Measurements from ENCODE around the gene DDX47.
A peak's percentile ranks its signal among the peaks of the same experiment; 100 is the strongest.

The DDX47 gene

GRCh38 chr12:12813120-12814101 lies at the start of gene DDX47:
Gene DDX47 (plus strand): TSS chr12:12813346. CDS start chr12:12813368, 22 bp downstream.
- DNase-seq, result peak; percentile 91

- DNase-seq, result no peak
These were observed 48.3 kb upstream of the DDX47 start for GRCh38 chr12:12764824-12765223.

- no peak for DNase-seq
These were observed 42.9 kb upstream of the DDX47 start for GRCh38 chr12:12770262-12770661.

DNA sequence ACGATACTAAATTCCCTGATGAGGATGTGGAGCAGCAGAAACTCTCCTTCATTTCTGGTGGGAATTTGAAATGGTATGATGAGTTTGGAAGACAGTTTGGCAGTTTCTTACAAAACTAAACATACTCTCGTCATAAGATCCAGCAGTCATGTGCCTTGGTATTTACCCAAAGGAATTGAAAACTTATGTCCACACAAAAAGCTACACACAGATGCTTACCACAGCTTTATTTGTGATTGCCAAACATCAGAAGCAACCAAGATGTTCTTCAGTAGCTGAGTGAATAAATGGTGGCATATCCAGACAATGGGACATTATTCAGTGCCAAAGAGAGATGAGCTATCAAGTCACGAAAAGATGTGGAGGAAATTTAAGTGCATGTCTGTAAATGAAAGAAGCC lies 38.4 kb upstream of the DDX47 start:
- DNase-seq, result no peak

- no peak for DNase-seq
These were observed 36.9 kb upstream of the DDX47 start for GRCh38 chr12:12776261-12776660.

- DNase-seq, result no peak
These were observed 36.1 kb upstream of the DDX47 start for GRCh38 chr12:12777092-12777491.

DNA sequence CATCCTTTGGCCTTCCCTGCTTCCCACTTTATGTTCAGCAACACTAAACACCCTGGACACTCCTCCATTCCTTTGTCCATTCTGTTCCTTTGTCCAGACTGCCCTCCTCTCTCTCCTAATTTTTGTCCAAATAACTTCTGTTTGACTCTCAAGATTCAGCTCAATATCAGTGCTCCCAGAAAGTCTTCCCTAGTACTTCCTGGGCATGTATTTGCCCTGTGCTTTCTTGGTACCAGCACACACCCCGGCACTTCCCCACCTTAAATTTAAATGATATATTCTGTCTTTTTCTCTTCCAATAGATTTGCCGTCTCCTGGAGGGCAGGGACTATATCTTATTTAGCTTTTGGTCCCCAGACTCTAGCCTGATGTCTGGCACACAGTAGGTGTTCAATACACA lies 34.1 kb upstream of the DDX47 start:
- DNase-seq, result no peak

- peak; percentile 83 for DNase-seq
These were observed 33.6 kb upstream of the DDX47 start for GRCh38 chr12:12779529-12779928.

- DNase-seq, result no peak
These were observed 29.0 kb upstream of the DDX47 start for GRCh38 chr12:12784116-12784515.

GRCh38 chr12:12784911-12785814 lies 28.0 kb upstream of the DDX47 start, which contains the start of gene APOLD1:
Gene APOLD1 (plus strand): TSS chr12:12785659. CDS start chr12:12785692, 33 bp downstream.
- peak; percentile 41 for DNase-seq

DNA sequence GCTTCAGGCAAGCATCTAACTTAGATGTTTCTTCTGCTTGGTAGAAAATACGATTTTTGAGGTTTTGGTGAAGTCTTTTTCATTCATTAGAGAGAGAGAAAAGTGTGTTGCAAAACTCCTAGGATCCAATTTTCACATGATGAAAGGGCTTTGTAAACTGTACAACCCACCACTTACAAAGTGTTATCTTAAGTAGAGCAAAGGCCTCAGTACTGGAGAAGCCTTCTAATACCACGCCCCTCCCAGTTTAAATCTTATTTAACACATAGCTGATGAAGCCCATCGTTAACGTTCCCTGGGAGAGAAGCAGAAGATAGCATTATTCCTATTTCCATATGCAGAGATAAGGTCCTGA lies 26.8 kb upstream of the DDX47 start:
- no peak for DNase-seq

- peak; percentile 81 for DNase-seq
These were observed 26.2 kb upstream of the DDX47 start for GRCh38 chr12:12786706-12787601.

GRCh38 chr12:12788131-12788530 lies 25.0 kb upstream of the DDX47 start:
- no peak for DNase-seq

DNA sequence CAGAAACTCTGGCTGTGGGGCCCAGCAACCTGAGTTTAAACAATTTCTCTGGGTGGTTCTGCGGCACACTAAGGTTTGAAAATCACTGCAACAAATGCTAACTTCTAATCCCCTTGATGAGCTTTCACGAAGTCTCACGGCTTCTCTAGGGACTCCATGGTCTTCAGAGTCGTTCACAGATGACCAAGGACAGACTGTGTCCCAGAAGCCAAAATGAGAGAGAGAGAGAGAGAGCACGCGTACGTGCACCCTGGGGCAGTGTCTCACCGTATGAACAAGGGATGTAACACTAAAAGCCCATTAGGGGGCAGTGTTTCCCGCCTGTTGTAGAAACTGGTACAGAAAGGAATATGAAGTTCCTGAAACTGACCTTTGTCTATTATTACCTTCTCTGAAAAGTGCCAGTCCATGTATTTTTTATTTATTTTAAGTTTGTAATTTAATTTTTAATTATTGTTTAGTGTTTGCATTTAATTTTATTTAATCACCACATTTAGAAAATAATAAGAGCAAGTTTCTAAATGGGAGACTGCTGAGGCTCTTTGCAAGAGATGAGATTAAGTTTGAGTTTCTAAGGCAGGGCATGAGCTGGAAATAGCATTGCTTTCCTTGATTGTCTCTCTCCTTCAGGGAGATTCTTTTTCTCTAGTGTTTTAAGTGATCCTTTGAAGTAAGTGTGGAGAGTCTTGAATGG lies 24.3 kb upstream of the DDX47 start:
- peak; percentile 81 for DNase-seq

GRCh38 chr12:12790956-12791355 lies 22.2 kb upstream of the DDX47 start:
- no peak for DNase-seq

DNA sequence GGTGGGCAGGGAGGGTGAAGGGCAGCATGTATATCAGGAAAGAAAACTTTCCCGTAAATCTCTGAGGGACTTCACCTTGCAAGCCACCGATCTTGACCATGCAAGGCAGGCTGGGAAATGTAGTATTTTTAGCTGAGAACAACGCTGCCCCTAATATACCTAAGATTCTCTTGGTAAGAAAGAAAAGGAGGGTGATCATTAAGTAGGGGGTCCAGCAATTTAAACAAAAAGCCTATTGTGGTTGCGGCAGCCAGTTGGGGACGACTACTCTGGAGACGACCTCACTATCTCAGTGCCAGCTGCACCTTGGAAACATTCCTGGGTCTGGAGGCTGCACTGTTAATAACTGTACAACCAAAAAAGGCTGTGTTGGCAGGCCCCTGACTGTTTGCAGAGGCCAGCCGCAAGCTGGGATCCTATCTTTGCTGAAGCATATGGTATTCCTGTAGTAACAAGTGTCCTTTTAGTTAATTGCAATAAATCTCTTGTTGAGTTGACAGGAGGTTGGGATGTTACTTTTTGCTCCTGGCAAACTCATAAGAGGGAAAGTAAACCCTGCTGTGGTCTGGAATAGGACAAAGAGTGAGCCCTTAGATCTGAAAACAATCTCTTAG lies 21.3 kb upstream of the DDX47 start:
- peak; percentile 16 for DNase-seq

GRCh38 chr12:12792421-12792820 lies 20.7 kb upstream of the DDX47 start:
- no peak for DNase-seq

DNA sequence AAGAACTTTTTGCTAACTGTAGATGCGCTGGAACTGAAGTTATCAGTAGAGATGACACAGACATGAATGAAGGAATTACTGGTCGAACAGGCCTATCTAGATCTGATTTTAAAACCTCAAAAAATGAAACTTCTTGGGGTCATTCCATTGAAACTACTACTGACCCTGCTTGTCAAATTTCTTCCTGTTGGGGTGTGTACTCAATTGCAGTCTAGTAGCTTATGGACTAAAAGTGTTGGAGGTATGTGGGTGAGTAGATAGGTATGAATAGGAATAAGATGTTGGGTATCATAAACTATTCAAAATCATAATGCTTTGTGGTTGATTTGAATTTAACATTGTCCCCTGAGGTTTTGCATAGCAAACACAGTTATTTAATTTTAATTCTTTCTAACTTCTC lies 18.5 kb upstream of the DDX47 start:
- no peak for DNase-seq

DNA sequence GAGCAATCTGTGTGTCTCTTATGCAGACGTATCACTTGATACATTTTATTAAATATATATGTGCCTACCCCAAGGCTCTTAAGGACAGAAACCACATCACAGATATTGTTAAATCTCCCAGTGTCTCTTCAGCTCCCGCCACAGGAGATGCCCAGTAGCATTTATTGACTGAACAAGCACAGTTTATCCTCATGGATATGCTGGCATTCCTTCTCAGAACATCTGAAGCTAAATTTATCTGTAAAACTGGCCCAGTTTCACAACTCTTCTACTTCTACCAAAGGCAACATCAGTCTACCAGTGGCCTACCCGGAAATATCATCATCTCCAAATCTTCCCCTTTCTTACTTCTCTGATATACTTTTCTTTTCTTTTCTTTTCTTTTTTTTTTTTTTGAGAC lies 17.0 kb upstream of the DDX47 start:
- no peak for DNase-seq

DNA sequence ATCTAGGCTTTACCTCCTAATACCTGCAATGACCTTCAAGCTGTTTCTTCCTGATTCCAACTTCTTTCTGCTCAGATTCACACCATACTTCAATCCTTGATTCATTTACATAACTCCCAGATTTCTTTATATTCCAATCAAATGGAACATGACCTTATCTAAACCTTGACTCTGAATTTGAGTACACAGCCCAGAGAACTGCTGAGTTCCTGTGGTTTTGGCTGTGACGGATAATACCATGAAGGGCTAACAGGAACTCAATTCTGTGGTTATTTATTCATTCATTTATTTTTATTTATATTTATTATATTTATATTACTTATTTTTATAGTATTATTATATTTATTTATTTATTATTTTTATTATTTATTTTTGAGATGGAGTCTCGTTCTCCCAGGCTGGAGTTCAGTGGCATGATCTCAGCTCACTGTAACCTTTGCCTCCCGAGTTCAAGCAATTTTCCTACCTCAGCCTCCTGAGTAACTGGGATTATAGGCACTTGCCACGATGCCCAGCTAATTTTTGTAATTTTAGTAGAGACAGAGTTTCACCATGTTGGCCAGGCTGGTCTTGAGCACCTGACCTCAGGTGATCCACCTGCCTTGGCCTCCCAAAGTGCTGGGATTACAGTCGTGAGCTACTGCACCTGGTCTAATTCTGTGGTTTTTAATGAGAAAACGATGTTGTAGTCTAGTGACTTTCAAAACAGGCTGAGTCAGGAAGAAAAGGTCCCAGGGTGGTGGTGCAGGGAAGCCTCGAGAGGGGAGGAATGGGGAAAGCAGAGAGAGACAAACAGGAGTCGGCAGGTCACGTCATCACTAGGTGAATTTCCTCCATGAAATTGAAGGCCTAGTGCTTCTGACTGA lies 16.0 kb upstream of the DDX47 start:
- DNase-seq, result no peak

Data from fibroblast of skin of right biceps (primary cell).